Epithelial cell of proximal tubule (primary cell): Measurements from ENCODE around the gene MAGI2. TPM values are rescaled to one million over a fixed set of nuclear protein-coding genes. Genes with fewer than 3 reads are reported as not detected.

Experiments
- DNase-seq: peaks from one replicate; pipeline ENCODE4 v3.0.0-alpha.2; 2011; ENCODE audit warnings: low read depth
- H3K4me3 ChIP-seq: 2 replicates; pipeline ENCODE4 v1.5.1; 2011; ENCODE audit warnings: low read depth, mild to moderate bottlenecking, low read length
- total RNA-seq: library from RNA; depleted of rRNA; stranded (reverse); fragments of >200 nt; gene quantifications from 2 replicates; pipeline ENCODE4 v1.2.3, GENCODE V29; 2015
- TF ChIP-seq, protein P1 (sequence below): conservative IDR thresholded peaks from 2 replicates; pipeline ENCODE4 v1.5.1; 2012; ENCODE audit warnings: low read depth, mild to moderate bottlenecking, low read length

MAGI2 gene
- total RNA-seq, 1 donor from 2014 or later = 0.92 TPM

DNA sequence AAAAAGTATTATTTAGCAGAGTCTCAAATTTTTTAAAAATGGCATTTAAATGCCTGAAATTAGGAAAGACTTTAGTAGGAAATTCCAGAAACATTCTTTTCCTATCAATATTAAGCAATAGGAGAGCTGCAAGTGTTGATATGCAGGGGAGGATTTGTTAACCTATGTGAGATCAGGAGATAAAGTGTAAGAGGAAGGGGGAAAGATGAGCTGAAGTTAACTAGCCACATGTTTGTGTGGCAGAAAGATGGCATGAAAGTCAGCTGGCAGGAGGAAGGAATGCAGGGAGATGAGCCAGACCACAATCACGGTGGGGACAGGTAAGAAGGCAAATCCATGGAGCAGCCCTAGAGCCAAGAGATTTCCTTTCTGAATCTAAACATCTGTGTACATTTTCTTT, 303.6 kb downstream of the MAGI2 start:
- no peak for DNase-seq
- H3K4me3 ChIP-seq = no peak overlapping the region
- TF ChIP-seq, protein P1, sequence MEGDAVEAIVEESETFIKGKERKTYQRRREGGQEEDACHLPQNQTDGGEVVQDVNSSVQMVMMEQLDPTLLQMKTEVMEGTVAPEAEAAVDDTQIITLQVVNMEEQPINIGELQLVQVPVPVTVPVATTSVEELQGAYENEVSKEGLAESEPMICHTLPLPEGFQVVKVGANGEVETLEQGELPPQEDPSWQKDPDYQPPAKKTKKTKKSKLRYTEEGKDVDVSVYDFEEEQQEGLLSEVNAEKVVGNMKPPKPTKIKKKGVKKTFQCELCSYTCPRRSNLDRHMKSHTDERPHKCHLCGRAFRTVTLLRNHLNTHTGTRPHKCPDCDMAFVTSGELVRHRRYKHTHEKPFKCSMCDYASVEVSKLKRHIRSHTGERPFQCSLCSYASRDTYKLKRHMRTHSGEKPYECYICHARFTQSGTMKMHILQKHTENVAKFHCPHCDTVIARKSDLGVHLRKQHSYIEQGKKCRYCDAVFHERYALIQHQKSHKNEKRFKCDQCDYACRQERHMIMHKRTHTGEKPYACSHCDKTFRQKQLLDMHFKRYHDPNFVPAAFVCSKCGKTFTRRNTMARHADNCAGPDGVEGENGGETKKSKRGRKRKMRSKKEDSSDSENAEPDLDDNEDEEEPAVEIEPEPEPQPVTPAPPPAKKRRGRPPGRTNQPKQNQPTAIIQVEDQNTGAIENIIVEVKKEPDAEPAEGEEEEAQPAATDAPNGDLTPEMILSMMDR = no peak

DNA sequence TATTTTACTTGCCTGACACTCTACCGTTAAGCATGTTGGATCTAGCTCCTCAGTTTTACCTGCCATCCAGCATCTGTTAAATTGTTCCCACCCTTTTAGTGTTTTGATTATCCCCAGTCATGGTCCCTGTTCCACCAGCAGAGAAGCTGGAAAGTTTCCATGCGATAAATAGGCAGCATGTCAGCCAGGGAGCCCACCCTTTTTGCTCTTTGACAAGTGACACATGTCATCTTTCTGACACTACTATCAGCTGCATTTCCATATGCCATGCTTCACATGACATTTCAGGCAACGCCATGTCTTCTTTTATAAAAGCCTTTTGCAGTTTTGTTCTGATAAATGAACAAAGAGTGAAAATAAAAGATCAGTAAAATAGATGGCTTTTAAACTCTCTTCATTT, 310.8 kb downstream of the MAGI2 start:
- DNase-seq = no peak
- no peak overlapping the region for H3K4me3 ChIP-seq
- TF ChIP-seq, protein P1 = no peak

GRCh38 chr7:79141252-79141651, 312.2 kb downstream of the MAGI2 start:
- H3K4me3 ChIP-seq = no peak overlapping the region
- TF ChIP-seq, protein P1 = no peak
- DNase-seq = no peak

DNA sequence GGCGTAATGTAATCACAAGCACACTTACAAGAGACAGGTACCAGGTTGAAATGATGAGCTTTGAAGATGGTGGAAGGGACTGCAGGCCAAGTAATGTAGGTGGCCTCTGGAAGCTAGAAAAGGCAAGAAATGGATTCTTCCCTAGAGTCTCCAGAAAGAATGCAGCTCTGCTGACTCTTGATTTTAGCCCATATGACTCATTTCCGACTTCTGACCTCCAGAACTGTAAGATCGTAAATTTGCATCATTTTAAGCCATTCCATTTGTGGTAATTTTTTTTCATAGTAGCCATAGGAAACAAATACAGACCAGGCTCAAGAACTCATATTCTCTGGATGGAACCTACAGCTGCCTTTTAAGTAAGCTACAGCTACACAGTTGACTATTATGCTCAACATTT, 315.5 kb downstream of the MAGI2 start:
- H3K4me3 ChIP-seq = no peak overlapping the region
- TF ChIP-seq, protein P1 = no peak
- DNase-seq = no peak

DNA sequence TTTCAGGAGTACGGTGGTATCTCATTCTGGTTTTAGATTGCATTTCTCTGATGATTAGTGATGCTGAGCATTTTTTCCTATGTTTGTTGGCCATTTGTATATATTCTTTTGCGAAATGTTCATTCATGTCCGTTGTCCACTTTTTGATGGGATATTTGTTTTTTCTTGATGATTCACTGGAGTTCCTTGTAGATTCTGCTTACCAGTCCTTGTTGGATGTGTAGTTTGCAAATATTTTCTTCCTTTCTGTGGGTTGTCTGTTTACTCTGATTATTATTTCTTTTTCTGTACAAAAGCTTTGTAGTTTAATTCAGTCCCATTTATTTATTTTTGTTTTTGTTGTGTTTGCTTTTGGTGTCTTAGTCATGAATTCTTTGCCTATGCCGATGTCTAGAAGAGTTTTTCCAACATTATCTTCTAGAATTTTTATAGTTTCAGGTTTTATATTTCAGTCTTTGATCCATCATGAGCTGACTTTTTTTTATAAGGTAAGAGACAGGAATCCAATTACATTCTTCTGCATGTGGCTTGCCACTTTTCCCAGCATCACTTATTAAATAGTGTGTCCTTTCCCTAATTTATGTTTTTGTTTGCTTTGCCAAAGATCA, 320.5 kb downstream of the MAGI2 start:
- TF ChIP-seq, protein P1 = no peak
- no peak overlapping the region for H3K4me3 ChIP-seq
- DNase-seq = no peak

GRCh38 chr7:79130715-79131114, 322.8 kb downstream of the MAGI2 start:
- DNase-seq = no peak
- H3K4me3 ChIP-seq = no peak overlapping the region
- TF ChIP-seq, protein P1 = no peak

DNA sequence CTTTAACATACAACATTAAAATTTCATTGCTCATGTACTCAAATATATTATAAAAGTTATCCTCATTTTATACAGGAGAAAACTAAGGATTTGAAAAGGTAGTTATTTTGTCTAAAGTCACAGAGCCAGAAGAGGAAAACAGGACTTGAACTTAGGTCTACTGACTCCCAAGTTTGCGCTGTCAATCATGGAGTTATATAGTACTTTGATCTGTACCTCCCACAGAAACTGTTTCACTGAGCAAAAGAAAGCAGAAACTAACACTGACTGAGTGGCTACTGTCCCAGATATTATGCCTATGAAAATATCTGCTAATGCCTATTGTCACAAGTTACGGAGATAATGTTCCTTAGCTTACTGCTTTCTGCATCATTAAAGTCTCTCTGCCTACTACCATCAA, 329.1 kb downstream of the MAGI2 start:
- DNase-seq = no peak
- TF ChIP-seq, protein P1 = no peak
- no peak overlapping the region for H3K4me3 ChIP-seq
